H1 (cell line): ENCODE data around the gene METTL1. TPM values are rescaled to one million over a fixed set of nuclear protein-coding genes. Genes with fewer than 3 reads are reported as not detected.

Source experiments
- CTCF ChIA-PET: fragments of 300-600 bp; sonication (Branson Sonifier 250); formaldehyde crosslinking; loops from one replicate; lab custom pipeline; 2021; ENCODE audit not compliant: partially characterized antibody; lab: Charles Lee
- POLR2A ChIA-PET: fragments of 300-600 bp; sonication (Branson Sonifier 250); formaldehyde crosslinking; loops from one replicate; lab custom pipeline; 2021; ENCODE audit warnings: inconsistent platforms; ENCODE audit not compliant: partially characterized antibody; lab: Charles Lee
- DNase-seq, 2 experiments: peaks; one replicate each; pipeline versions ENCODE4 v3.0.0 to v3.0.0-alpha.2; 2010 to 2022; ENCODE audit warnings: low spot score in 2 of 2, low read depth in 1 of 2, mixed read lengths in 1 of 2
- FAIRE-seq: peaks from 2 replicates; lab custom pipeline; 2011; peaks lifted over from hg19 to GRCh38; lab: Jason Lieb, UNC
- H2AFZ ChIP-seq: 2 replicates; pipeline ENCODE4 v1.8.1; 2012; ENCODE audit warnings: low read length, inconsistent platforms
- H2AK5ac ChIP-seq: 2 replicates; pipeline ENCODE4 v1.6.1; 2013; ENCODE audit warnings: low read depth, low read length
- H2BK120ac ChIP-seq: replicated peaks from 2 replicates; pipeline ENCODE3; 2013; ENCODE audit warnings: low read depth, low read length, inconsistent platforms
- H2BK12ac ChIP-seq: 2 replicates; pipeline ENCODE4 v1.6.1; 2013; ENCODE audit warnings: low read depth, low read length
- H2BK15ac ChIP-seq: 2 replicates; pipeline ENCODE4 v1.6.1; 2013; ENCODE audit warnings: low read length
- H2BK20ac ChIP-seq: 2 replicates; pipeline ENCODE4 v1.6.1; 2013; ENCODE audit warnings: low read length
- H2BK5ac ChIP-seq: 2 replicates; pipeline ENCODE4 v1.6.1; 2013; ENCODE audit warnings: low read depth, low read length
- H3K14ac ChIP-seq: 2 replicates; pipeline ENCODE4 v1.6.1; 2013; ENCODE audit warnings: inconsistent platforms; ENCODE audit not compliant: insufficient read length
- H3K18ac ChIP-seq: 2 replicates; pipeline ENCODE4 v1.6.1; 2013; ENCODE audit warnings: low read length; ENCODE audit errors: extremely low read depth
- H3K23ac ChIP-seq: 2 replicates; pipeline ENCODE4 v1.6.1; 2013; ENCODE audit warnings: inconsistent platforms; ENCODE audit not compliant: insufficient read length
- H3K23me2 ChIP-seq: 2 replicates; pipeline ENCODE4 v1.6.1; 2013; ENCODE audit warnings: low read depth, low read length
- H3K27ac ChIP-seq: 2 replicates; pipeline ENCODE4 v1.6.1; 2011; ENCODE audit warnings: low read depth, low read length, inconsistent platforms
- H3K27me3 ChIP-seq, 4 experiments: replicated peaks in 1 of 4; 1 replicate in 1 of 4; 2 replicates in 3 of 4; pipeline versions ENCODE4 v1.6.1 to v1.8.1; 2011 to 2013; ENCODE audit warnings: low read length in 3 of 4, mild to moderate bottlenecking in 3 of 4, inconsistent platforms in 2 of 4, mixed read lengths in 2 of 4, moderate library complexity in 1 of 4; ENCODE audit not compliant: control insufficient read depth in 3 of 4, insufficient read depth in 3 of 4; ENCODE audit errors: extremely low read depth in 1 of 4
- H3K36me3 ChIP-seq, 4 experiments: 2 replicates each; pipeline versions ENCODE4 v1.6.1 to v1.8.1; 2011 to 2013; ENCODE audit warnings: mild to moderate bottlenecking in 4 of 4, low read length in 3 of 4, moderate library complexity in 2 of 4, control low read depth in 1 of 4, inconsistent platforms in 1 of 4; ENCODE audit not compliant: insufficient read depth in 4 of 4, control insufficient read depth in 2 of 4
- H3K4ac ChIP-seq: replicated peaks from 2 replicates; pipeline ENCODE3; 2013; ENCODE audit warnings: low read length, low read depth, mixed read lengths, inconsistent platforms; ENCODE audit not compliant: insufficient read length
- H3K4me1 ChIP-seq, 4 experiments: replicated peaks in 1 of 4; 1 replicate in 1 of 4; 2 replicates in 3 of 4; pipeline versions ENCODE4 v1.6.1 to v1.8.1; 2011 to 2013; ENCODE audit warnings: low read length in 3 of 4, inconsistent platforms in 2 of 4, mixed read lengths in 1 of 4; ENCODE audit not compliant: insufficient read depth in 4 of 4, control insufficient read depth in 3 of 4
- H3K4me2 ChIP-seq, 2 experiments: 2 replicates each; pipeline versions ENCODE4 v1.6.1 to v1.8.1; 2011 to 2013; ENCODE audit warnings: low read depth in 2 of 2, low read length in 2 of 2, control low read depth in 1 of 2, inconsistent platforms in 1 of 2, mild to moderate bottlenecking in 1 of 2; ENCODE audit not compliant: insufficient read depth in 1 of 2
- H3K4me3 ChIP-seq, 4 experiments: fragments of 200-600, 300-600 bp in 1 of 4; sonication (generic), shearing (Covaris generic), sonication (Bioruptor Twin) in 1 of 4; 2 replicates each; pipeline versions ENCODE4 v1.5.1 to v1.8.1; 2011 to 2016; ENCODE audit warnings: low read length in 4 of 4, low read depth in 3 of 4, control low read depth in 2 of 4, inconsistent platforms in 2 of 4, mild to moderate bottlenecking in 2 of 4, mixed read lengths in 1 of 4, moderate library complexity in 1 of 4; ENCODE audit not compliant: insufficient read depth in 2 of 4; ENCODE audit errors: extremely low read depth in 1 of 4
- H3K56ac ChIP-seq: replicated peaks from 2 replicates; pipeline ENCODE3; 2013; ENCODE audit warnings: low read depth, mild to moderate bottlenecking, mixed read lengths, low read length, inconsistent platforms; ENCODE audit not compliant: insufficient read length
- H3K79me1 ChIP-seq: 2 replicates; pipeline ENCODE4 v1.6.1; 2013; ENCODE audit warnings: low read depth, low read length, control low read depth
- H3K79me2 ChIP-seq, 2 experiments: 2 replicates each; pipeline versions ENCODE4 v1.6.1 to v1.8.1; 2012 to 2013; ENCODE audit warnings: low read length in 2 of 2, mild to moderate bottlenecking in 2 of 2, inconsistent platforms in 1 of 2; ENCODE audit not compliant: insufficient read depth in 2 of 2, control insufficient read depth in 1 of 2
- H3K9ac ChIP-seq, 4 experiments: replicated peaks in 1 of 4; 1 replicate in 1 of 4; 2 replicates in 3 of 4; pipeline versions ENCODE4 v1.6.1 to v1.8.1; 2011 to 2013; ENCODE audit warnings: low read depth in 3 of 4, low read length in 3 of 4, control low read depth in 2 of 4, mild to moderate bottlenecking in 2 of 4, moderate library complexity in 2 of 4, inconsistent platforms in 1 of 4; ENCODE audit errors: extremely low read depth in 1 of 4
- H3K9me3 ChIP-seq, 2 experiments: 2 replicates each; pipeline versions ENCODE4 v1.6.1 to v1.8.1; 2012 to 2013; ENCODE audit warnings: mild to moderate bottlenecking in 2 of 2, moderate library complexity in 2 of 2, control low read depth in 1 of 2, inconsistent platforms in 1 of 2, low read depth in 1 of 2, low read length in 1 of 2, mixed read lengths in 1 of 2; ENCODE audit not compliant: insufficient read depth in 2 of 2
- H4K20me1 ChIP-seq, 2 experiments: replicated peaks in 1 of 2; 2 replicates each; pipeline versions ENCODE3 to v1.8.1; 2011 to 2013; ENCODE audit warnings: inconsistent platforms in 2 of 2, low read length in 2 of 2, mild to moderate bottlenecking in 1 of 2; ENCODE audit not compliant: insufficient read depth in 2 of 2, control insufficient read depth in 1 of 2
- H4K5ac ChIP-seq: 2 replicates; pipeline ENCODE4 v1.6.1; 2013; ENCODE audit warnings: low read length, low read depth, mixed read lengths, inconsistent platforms; ENCODE audit not compliant: insufficient read length
- H4K8ac ChIP-seq: 2 replicates; pipeline ENCODE4 v1.8.0; 2013; ENCODE audit warnings: mild to moderate bottlenecking, moderate library complexity, low read length, inconsistent platforms; ENCODE audit not compliant: insufficient read depth; ENCODE audit errors: extremely low read depth
- H4K91ac ChIP-seq: replicated peaks from 2 replicates; pipeline ENCODE3; 2013; ENCODE audit warnings: low read length, mixed read lengths, inconsistent platforms; ENCODE audit not compliant: insufficient read length
- ATF3 ChIP-seq: IDR thresholded peaks from 2 replicates; pipeline ENCODE4 v1.6.1; 2011; ENCODE audit warnings: low read depth, mild to moderate bottlenecking, low read length; ENCODE audit not compliant: insufficient read depth
- CEBPB ChIP-seq: IDR thresholded peaks from 2 replicates; pipeline ENCODE4 v1.6.1; 2012; ENCODE audit warnings: low read depth, low read length
- CHD2 ChIP-seq: IDR thresholded peaks from 2 replicates; pipeline ENCODE4 v1.6.1; 2012; ENCODE audit warnings: low read length, improper control_type of control experiment
- CREB1 ChIP-seq: IDR thresholded peaks from 2 replicates; pipeline ENCODE4 v1.6.1; 2012; ENCODE audit warnings: inconsistent platforms
- JUN ChIP-seq: IDR thresholded peaks from 2 replicates; pipeline ENCODE4 v1.6.1; 2011; ENCODE audit warnings: low read depth, mild to moderate bottlenecking, improper control_type of control experiment, low read length
- POLR2AphosphoS5 ChIP-seq: IDR thresholded peaks from 2 replicates; pipeline ENCODE4 v1.6.1; 2011; ENCODE audit warnings: low read depth, low read length
- SP2 ChIP-seq: IDR thresholded peaks from 2 replicates; pipeline ENCODE4 v1.6.1; 2012; ENCODE audit warnings: mild to moderate bottlenecking, low read length, inconsistent platforms
- TAF7 ChIP-seq: optimal IDR thresholded peaks from 2 replicates; pipeline ENCODE3; 2011; ENCODE audit warnings: low read depth, mild to moderate bottlenecking, inconsistent platforms, low read length, moderate library complexity, borderline replicate concordance
- WGBS, 2 experiments: shearing (Covaris generic) in 1 of 2; methylation state at CpG; one replicate each; pipeline versions ENCODE4 v1.1.6 to v1.1.7; 2013 to 2015; ENCODE audit warnings: low lambda C conversion rate in 2 of 2, mixed read lengths in 2 of 2, inconsistent platforms in 1 of 2, low coverage in 1 of 2, missing lambda C conversion rate in 1 of 2; ENCODE audit not compliant: insufficient replicate concordance in 2 of 2, insufficient coverage in 1 of 2, insufficient read length in 1 of 2; ENCODE audit errors: extremely low coverage in 1 of 2, missing lambda C conversion rate in 1 of 2; 5-methylcytosine and 5-hydroxymethylcytosine counted together
- polyA plus RNA-seq, 7 experiments: library from polyadenylated mRNA; depleted of rRNA in 3 of 7; stranded (reverse) in 5 of 7; unstranded in 2 of 7; fragments of >200 nt in 5 of 7; fragments of 200-250 nt in 2 of 7; gene quantifications; 1 replicate in 5 of 7; 2 replicates in 1 of 7; 4 replicates in 1 of 7; pipeline versions ENCODE4 v1.2.1 to v1.2.3, GENCODE V29; 2011 to 2013; ENCODE audit warnings: missing spikeins in 2 of 7, mixed read lengths in 2 of 7
- total RNA-seq: library from RNA; stranded (reverse); fragmentation: NEBNext Ultra II Directional; extraction: Animal tissue kit (Norgen Biotek cat#: 25700); gene quantifications from 2 replicates; pipeline ENCODE4 v1.2.1, GENCODE V29; 2021

METTL1 gene
- total and polyA plus RNA-seq, 2 of the 8 experiments (the other 6 are each of a cell fraction or from before 2014, with no cell fraction given): 40.5 to 46.0 TPM

GRCh38 chr12:57744194-57744776 lies 27.6 kb downstream of the METTL1 start:
- H4K8ac ChIP-seq: peak overlapping the region; percentile 66; the same call in 1 of the 2 replicates
- H3K14ac ChIP-seq: no peak overlapping the region
- H3K4me3 ChIP-seq: peak overlapping the region; percentile 66 to 85 (median 74)
- H3K79me1 ChIP-seq: peaks cover 6% of the 10 kb centered on the region
- H2BK15ac ChIP-seq: no peak overlapping the region
- no peak overlapping the region for H3K23ac ChIP-seq
- no peak overlapping the region for H4K5ac ChIP-seq
- H3K27me3 ChIP-seq: peaks cover 12 to 27% (median 24%) of the 10 kb centered on the region in 4 experiments
- peak overlapping the region; percentile 31; the same call in 1 of the 2 replicates for H2AFZ ChIP-seq
- no peaks in the 10 kb centered on the region for H3K9me3 ChIP-seq
- CTCF ChIA-PET: interaction anchor here (1.0 to 2.0 kb wide), 7 partner anchors 9 to 160 kb away, joined by 3 to 7 read pairs (median 5); no protein-coding TSS in a partner anchor
- H3K4me1 ChIP-seq: peaks cover 0 to 11% (median 5%) of the 10 kb centered on the region in 4 experiments; a peak in 5 of 7 replicates
- H3K27ac ChIP-seq: peak overlapping the region; percentile 89
- no peak overlapping the region for H3K4ac ChIP-seq
- WGBS, 2 experiments: 32% methylated on average over 19 of the region's 21 CpGs; no CpG with 5 or more reads in 1 of the 2 experiments
- H2BK120ac ChIP-seq: no peak overlapping the region
- POLR2A ChIA-PET: interaction anchor here (0.9 to 4.4 kb wide), 26 partner anchors 8 to 515 kb away, joined by 3 to 35 read pairs (median 5); partner anchors contain the start of genes ARHGEF25, CYP27B1, DCTN2 and EEF1AKMT3
- DNase-seq: peak in 1 of 2 experiments; percentile 78
- no peak overlapping the region for H2BK20ac ChIP-seq
- peaks cover 15 to 33% (median 27%) of the 10 kb centered on the region in 4 experiments for H3K36me3 ChIP-seq
- H3K4me2 ChIP-seq: peak overlapping the region; percentile 91 to 97
- peaks cover 0 to 2% of the 10 kb centered on the region in 2 experiments for H4K20me1 ChIP-seq
- H3K9ac ChIP-seq: peak overlapping the region in 3 of 4 experiments; percentile 5 to 86 (median 83); a peak in 4 of 7 replicates
- H3K79me2 ChIP-seq: no peaks in the 10 kb centered on the region
- 0 out of 2 replicates have a peak, but pooled peaks have one; percentile 5 for TF ChIP-seq JUN
- peak; percentile 37; the same call in 1 of the 2 replicates for TF ChIP-seq POLR2AphosphoS5
- TF ChIP-seq CREB1: peak; percentile 98
- no peak for TF ChIP-seq TAF7
- TF ChIP-seq CEBPB: peak; percentile 86; the same call in 1 of the 2 replicates
- no peak for TF ChIP-seq SP2
- TF ChIP-seq ATF3: no peak
- TF ChIP-seq CHD2: peak; percentile 4; the same call in 1 of the 2 replicates
- TF ChIP-seq, all 59 proteins: peak for 5
- FAIRE-seq: no peak
- Histone ChIP-seq H3K18ac (no peak overlapping the region), H4K91ac (no peak overlapping the region), H3K23me2 (peaks cover 4% of the 10 kb centered on the region), H2AK5ac (peak overlapping the region; percentile 25; the same call in 1 of the 2 replicates), H3K56ac (no peak overlapping the region), H2BK12ac (peak overlapping the region; percentile 92; the same call in 1 of the 2 replicates), H2BK5ac (peak overlapping the region; percentile 76; the same call in 1 of the 2 replicates)
